ENCODE data around the gene HNRNPUL1. TPM values are rescaled to one million over a fixed set of nuclear protein-coding genes. Genes with fewer than 3 reads are reported as not detected.

HNRNPUL1 gene
- total and polyA plus RNA-seq, 9 of the 15 experiments (the other 6 are each of a cell fraction or from before 2014, with no cell fraction given): 7.3 to 211 (median 85.0) TPM

DNA sequence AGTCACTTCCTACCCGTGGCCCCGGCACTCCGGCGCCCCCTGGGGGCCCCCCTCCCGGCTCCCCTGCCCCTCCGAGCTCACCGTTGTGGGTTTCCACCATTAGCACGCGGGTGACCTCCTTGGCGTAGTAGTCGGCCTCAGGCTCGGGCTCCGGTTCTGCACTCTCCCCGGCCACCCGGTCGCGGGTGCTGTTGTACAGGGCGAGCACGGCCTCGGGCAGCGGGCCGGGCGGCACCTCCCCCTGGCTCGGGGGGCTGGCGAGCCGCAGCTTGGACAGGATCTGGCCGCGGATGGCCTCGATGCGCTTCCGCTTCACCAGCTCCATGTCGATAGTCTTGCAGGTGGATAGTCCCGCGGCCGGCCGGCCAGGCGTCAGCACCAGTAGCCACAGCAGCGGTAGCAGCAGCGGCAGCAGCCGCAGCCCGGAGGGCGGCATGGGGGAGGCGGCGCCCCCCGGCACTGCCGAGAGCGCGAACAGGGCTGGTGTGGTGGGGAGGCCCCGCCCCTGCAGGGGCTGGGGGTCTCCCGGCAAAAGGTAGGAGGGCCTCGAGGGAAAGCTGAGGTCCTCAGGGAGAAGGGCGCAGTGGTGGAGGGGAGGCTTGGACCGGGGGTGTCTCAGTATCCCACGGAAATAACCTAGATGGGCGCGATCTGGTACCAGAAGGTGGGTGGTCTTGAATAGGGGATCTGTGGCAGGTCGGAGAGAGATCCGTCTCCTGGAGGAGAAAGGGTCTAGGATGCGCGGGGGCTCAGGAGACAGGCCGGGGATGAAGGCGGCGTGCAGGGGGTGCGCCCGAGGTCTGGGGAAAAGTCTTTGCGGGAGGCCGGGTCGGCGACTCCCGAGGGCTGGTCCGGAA is 88.7 kb downstream of the HNRNPUL1 start (continued):
- TF ChIP-seq, protein P1, sequence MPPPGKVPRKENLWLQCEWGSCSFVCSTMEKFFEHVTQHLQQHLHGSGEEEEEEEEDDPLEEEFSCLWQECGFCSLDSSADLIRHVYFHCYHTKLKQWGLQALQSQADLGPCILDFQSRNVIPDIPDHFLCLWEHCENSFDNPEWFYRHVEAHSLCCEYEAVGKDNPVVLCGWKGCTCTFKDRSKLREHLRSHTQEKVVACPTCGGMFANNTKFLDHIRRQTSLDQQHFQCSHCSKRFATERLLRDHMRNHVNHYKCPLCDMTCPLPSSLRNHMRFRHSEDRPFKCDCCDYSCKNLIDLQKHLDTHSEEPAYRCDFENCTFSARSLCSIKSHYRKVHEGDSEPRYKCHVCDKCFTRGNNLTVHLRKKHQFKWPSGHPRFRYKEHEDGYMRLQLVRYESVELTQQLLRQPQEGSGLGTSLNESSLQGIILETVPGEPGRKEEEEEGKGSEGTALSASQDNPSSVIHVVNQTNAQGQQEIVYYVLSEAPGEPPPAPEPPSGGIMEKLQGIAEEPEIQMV (tag; conservative IDR thresholded peaks at IDR 0.05; ENCODE audit: low read depth): no peak
- TF ChIP-seq DACH1 (IDR thresholded peaks at IDR 0.05; ENCODE audit: partially characterized antibody) (no peak), KDM2B (CRISPR knock-in tag; IDR thresholded peaks at IDR 0.05) (0 out of 2 replicates have a peak, but pooled peaks have one; percentile 17), ZNF766 (CRISPR knock-in tag; conservative IDR thresholded peaks at IDR 0.05) (no peak), ESRRB (CRISPR knock-in tag; IDR thresholded peaks at IDR 0.05; ENCODE audit: borderline replicate concordance) (no peak), HDAC3 (IDR thresholded peaks at IDR 0.05; ENCODE audit: borderline replicate concordance, partially characterized antibody) (no peak), ZNF184 (CRISPR knock-in tag; IDR thresholded peaks at IDR 0.05) (no peak), ZNF239 (CRISPR knock-in tag; IDR thresholded peaks at IDR 0.05) (no peak), SP1 (CRISPR knock-in tag; IDR thresholded peaks at IDR 0.05) (no peak; the same call in none of the 2 replicates), BCL6 (CRISPR knock-in tag; IDR thresholded peaks at IDR 0.05) (no peak), ZFP1 (CRISPR knock-in tag; IDR thresholded peaks at IDR 0.05) (no peak), FOXM1 (IDR thresholded peaks at IDR 0.05; ENCODE audit: low read depth) (no peak), FOXM1 (CRISPR knock-in tag; IDR thresholded peaks at IDR 0.05; ENCODE audit: low read depth) (no peak), HNRNPUL1 (IDR thresholded peaks at IDR 0.05; ENCODE audit: low read length) (no peak), RBM14 (IDR thresholded peaks at IDR 0.05; ENCODE audit: borderline replicate concordance, insufficient read depth, low read depth, low read length) (0 out of 2 replicates have a peak, but pooled peaks have one; percentile 52)
- TF ChIP-seq, protein P2, sequence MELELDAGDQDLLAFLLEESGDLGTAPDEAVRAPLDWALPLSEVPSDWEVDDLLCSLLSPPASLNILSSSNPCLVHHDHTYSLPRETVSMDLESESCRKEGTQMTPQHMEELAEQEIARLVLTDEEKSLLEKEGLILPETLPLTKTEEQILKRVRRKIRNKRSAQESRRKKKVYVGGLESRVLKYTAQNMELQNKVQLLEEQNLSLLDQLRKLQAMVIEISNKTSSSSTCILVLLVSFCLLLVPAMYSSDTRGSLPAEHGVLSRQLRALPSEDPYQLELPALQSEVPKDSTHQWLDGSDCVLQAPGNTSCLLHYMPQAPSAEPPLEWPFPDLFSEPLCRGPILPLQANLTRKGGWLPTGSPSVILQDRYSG (tag; conservative IDR thresholded peaks at IDR 0.05; ENCODE audit: low read depth): no peak
- TF ChIP-seq, protein P3, sequence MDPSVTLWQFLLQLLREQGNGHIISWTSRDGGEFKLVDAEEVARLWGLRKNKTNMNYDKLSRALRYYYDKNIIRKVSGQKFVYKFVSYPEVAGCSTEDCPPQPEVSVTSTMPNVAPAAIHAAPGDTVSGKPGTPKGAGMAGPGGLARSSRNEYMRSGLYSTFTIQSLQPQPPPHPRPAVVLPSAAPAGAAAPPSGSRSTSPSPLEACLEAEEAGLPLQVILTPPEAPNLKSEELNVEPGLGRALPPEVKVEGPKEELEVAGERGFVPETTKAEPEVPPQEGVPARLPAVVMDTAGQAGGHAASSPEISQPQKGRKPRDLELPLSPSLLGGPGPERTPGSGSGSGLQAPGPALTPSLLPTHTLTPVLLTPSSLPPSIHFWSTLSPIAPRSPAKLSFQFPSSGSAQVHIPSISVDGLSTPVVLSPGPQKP (CRISPR knock-in tag; IDR thresholded peaks at IDR 0.05): no peak
- TF ChIP-seq, protein P4, sequence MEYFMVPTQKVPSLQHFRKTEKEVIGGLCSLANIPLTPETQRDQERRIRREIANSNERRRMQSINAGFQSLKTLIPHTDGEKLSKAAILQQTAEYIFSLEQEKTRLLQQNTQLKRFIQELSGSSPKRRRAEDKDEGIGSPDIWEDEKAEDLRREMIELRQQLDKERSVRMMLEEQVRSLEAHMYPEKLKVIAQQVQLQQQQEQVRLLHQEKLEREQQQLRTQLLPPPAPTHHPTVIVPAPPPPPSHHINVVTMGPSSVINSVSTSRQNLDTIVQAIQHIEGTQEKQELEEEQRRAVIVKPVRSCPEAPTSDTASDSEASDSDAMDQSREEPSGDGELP (CRISPR knock-in tag; IDR thresholded peaks at IDR 0.05; ENCODE audit: borderline replicate concordance): no peak; the same call in 1 of the 2 replicates
- TF ChIP-seq, protein P5, sequence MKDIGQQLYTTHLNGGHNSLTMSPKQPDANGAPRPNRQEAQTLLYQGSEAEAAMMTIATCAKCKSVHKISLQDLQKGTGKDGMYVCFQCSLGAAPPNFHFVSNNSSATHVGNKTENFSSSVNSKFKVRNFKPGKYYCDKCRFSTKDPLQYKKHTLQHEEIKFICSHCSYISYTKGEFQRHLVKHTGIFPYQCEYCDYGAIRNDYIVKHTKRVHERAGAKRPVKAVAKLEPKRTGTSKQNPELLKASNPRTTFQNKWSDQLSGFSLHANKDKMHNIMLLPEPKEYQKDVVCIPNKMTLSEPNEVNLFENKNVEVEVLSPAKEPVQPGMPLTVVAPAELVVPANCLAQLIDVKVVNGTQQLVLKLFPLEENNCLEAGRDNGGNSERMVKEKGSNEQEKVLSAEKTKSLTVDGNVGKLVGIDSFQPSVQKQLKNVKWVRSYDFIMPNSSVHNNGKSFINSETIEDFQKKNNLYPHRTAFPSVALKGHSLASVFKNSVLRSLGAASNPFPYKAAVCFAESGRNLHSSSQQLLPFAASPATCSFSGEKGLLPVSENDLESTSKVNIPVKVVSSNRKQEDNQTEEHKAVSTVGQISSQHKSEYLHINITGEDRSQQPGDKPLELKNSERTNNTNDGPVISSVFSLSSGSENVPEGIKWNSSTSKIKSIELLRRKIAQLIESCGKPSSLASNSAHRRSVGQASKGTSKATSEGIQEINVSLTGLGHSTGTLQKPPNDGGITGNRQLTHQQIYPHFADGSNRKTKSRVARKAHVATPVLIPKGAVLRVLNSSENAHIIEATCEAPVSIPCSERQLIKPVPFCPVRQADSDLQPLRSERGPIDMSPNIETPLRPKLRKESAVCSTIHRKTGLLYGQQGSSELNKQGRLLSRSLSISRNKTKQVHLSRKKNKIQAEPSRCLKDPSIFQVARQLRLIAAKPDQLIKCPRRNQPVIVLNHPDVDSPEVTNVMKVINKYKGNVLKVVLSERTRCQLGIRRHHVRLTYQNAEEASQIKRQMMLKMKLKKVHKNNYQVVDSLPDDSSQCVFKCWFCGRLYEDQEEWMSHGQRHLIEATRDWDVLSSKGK (CRISPR knock-in tag; IDR thresholded peaks at IDR 0.05): no peak

Measured in K562 (cell line).